RWPE1 (cell line): Measurements from ENCODE around the gene KRT74.

Experiments used
- CTCF ChIA-PET: fragments of 350-600 bp; sonication (Branson Sonifier 250); formaldehyde crosslinking; extraction: SDS; loops from one replicate; lab custom pipeline; 2021; lab: Yijun Ruan, JAX
- POLR2A ChIA-PET: fragments of 400-600 bp; formaldehyde crosslinking; extraction: SDS; loops from one replicate; lab custom pipeline; 2020; ENCODE audit warnings: antibody characterized with exemption; ENCODE audit not compliant: low non-redundant PET; lab: Yijun Ruan, JAX
- DNase-seq: peaks from one replicate; pipeline ENCODE4 v3.0.0; 2012; ENCODE audit warnings: low spot score
- H3K27ac ChIP-seq: fragments of 450-650 bp; 2 replicates; pipeline ENCODE4 v1.5.1; 2017
- TF ChIP-seq, protein P1 (sequence below): fragments of 450-650 bp; conservative IDR thresholded peaks from 2 replicates; pipeline ENCODE4 v1.5.1; 2017; ENCODE audit warnings: low read depth, mild to moderate bottlenecking

Gene KRT74

DNA sequence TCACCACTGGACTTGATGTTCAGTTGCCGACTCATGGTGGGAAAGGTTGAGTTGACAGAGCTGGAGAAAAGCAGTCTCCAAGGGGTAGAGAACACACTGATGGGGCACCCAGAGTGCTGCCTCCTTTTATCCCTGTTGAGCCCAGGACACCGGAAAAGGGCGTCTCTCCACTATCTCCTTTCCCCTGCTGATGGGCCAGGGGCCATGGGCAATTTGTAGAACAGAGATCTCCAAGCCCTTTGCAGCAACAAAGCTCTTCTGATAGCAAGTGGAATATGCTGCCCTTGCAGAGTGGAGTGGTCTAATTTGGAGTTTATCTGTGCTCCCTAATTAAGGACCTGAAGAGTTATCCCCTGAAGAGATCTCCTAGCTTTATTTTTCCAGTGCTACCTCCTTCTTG, at the start of gene KRT74:
Gene KRT74, minus strand, starts transcription at position 101 of the 400 bp plus-strand sequence. Its CDS starts 66 bp downstream, at position 35.
- H3K27ac ChIP-seq = no peak within 1 kb of the TSS
- no peak for DNase-seq
- CTCF ChIA-PET = interaction anchor here (0.7 kb wide), 1 partner anchor 306 kb away, joined by 3 read pairs; no protein-coding TSS in a partner anchor
- TF ChIP-seq, protein P1, sequence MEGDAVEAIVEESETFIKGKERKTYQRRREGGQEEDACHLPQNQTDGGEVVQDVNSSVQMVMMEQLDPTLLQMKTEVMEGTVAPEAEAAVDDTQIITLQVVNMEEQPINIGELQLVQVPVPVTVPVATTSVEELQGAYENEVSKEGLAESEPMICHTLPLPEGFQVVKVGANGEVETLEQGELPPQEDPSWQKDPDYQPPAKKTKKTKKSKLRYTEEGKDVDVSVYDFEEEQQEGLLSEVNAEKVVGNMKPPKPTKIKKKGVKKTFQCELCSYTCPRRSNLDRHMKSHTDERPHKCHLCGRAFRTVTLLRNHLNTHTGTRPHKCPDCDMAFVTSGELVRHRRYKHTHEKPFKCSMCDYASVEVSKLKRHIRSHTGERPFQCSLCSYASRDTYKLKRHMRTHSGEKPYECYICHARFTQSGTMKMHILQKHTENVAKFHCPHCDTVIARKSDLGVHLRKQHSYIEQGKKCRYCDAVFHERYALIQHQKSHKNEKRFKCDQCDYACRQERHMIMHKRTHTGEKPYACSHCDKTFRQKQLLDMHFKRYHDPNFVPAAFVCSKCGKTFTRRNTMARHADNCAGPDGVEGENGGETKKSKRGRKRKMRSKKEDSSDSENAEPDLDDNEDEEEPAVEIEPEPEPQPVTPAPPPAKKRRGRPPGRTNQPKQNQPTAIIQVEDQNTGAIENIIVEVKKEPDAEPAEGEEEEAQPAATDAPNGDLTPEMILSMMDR = no peak
- POLR2A ChIA-PET = no interaction called here

DNA sequence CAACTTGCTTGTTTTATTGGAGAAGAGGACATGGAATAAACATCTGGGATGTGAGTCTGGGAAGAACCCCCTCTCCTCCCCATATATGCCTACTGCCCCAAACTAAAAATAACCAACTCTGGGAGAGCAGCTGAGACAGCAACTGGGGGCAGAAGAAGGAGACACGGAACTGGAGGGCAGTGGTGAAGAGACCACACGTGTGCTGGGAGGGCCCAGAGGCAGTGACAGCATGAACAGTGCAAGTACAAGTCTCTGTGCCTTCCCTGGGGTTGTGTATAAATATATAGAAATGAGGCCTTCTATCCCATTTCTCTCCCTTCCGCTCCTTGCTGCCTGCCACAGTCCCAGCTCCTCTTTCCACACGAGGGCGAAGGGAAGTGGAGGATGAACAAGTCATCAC, 48.7 kb upstream of the KRT74 start:
- TF ChIP-seq, protein P1 = no peak
- DNase-seq = no peak
- ChIA-PET CTCF (no interaction called here), POLR2A (no interaction called here)
- no peak overlapping the region for H3K27ac ChIP-seq

DNA sequence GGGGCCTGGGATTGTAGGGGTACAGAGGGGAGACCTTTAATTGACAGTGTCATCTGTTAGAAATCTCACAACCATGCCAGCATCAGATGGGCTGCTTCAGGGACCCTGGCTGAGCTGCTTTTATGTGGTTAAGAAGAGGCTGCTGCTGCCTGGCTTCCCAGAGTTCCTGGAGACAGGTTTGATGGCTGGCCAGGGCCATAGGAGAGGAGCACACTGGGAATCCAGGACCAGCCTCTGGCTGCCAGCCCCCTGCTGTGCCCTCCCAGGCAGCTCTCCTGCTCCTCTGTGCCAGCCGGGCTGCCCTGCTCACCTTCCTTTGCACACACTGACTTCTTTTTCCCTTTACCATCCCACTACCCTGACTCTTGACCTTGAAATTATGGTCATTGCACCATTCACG, 45.2 kb upstream of the KRT74 start:
- ChIA-PET CTCF (no interaction called here), POLR2A (no interaction called here)
- no peak overlapping the region for H3K27ac ChIP-seq
- DNase-seq = no peak
- TF ChIP-seq, protein P1 = no peak

DNA sequence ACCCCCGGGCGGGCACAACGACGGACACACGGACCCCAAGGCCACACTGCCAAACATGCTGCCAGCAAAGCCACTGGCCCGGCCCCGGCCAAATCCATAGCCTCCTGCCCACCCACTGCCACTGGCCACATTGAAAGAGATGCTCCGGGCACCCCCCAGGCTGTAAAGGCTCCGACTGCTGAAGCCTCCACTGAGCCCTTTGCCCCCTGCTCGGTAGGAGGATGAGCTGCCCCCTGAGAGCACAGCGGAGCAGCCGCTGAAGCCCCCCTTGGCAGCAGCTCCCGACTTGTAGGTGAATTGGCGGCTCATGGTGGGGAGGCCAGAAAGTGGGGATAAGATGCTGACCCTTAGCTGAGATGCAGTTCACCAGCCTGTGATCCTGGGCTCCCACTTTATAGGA, 44.6 kb upstream of the KRT74 start, which contains the start of gene KRT73:
Gene KRT73, minus strand, starts transcription at position 344 of the 400 bp plus-strand sequence. Its CDS starts 35 bp downstream, at position 309.
- CTCF ChIA-PET = no interaction called here
- H3K27ac ChIP-seq = no peak within 1 kb of the TSS
- TF ChIP-seq, protein P1 = no peak
- no peak for DNase-seq
- POLR2A ChIA-PET = no interaction called here

DNA sequence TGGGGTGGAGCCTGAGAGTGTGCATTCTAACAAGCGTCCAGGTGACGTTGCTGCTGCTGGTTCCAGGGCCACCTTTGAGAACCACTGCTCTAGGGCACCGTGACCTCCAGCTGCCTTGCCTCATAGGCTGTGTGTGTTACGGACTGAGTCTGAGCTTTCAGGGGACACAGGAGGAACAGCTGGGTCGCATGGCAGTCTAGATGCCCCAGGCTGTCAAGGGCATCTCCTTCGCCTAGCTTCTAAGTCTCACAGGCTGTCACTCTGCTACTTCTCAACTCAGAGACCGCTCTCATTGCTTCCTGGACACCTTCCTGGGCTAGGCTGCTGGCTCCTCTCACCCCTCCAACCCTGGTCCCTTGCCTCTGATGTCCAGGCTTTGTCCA, 43.8 kb upstream of the KRT74 start:
- no peak for DNase-seq
- POLR2A ChIA-PET = no interaction called here
- H3K27ac ChIP-seq = no peak overlapping the region
- CTCF ChIA-PET = no interaction called here
- TF ChIP-seq, protein P1 = no peak

DNA sequence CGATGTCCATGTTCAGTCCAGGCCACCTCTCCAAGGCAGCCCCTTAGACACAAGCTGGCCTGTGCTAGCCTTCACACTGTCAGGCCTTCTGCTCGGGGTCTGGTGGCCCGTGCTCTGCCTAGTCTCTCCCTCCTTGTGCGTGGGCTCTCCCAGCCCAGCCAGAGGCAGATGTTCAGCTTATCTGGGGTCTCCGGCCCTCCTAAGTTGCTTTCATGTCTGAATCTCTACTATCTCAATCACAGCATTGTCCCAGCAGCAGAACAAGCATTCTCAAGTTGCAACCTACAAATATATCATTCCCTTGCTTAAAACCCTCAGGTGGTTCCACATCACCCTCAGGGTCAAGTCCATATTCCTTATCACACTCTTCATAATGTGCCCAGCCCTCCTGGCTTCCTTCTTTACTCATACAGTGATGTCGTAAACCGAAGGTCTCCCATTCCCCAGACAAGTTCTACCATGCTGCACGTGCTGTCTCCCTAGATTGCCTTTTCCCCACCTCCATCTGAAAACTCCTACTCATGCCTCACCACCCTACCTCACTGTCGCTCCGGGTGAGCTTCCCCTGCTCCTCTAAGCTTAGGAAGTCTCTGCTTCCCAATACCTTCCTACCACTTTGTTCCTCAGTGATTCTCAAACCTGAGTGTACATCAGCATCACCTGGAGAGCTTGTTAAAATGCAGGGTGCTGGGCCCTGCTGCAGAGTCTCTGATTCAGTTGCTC, 43.2 kb upstream of the KRT74 start:
- ChIA-PET CTCF (no interaction called here), POLR2A (no interaction called here)

More for the DNA sequence above, 43.2 kb upstream of the KRT74 start:
- TF ChIP-seq, protein P1 = no peak
- H3K27ac ChIP-seq = no peak overlapping the region
- DNase-seq = no peak
